GM19372 (cell line): ENCODE measurements around the gene PRTFDC1.

Experiments used
- ATAC-seq: cut with Tn5 transposase; IDR thresholded peaks from one replicate; pipeline ENCODE4 v1.9.1; 2021; ENCODE audit warnings: mild to moderate bottlenecking, low read depth, moderate library complexity; ENCODE audit not compliant: unreplicated experiment

Gene PRTFDC1

DNA sequence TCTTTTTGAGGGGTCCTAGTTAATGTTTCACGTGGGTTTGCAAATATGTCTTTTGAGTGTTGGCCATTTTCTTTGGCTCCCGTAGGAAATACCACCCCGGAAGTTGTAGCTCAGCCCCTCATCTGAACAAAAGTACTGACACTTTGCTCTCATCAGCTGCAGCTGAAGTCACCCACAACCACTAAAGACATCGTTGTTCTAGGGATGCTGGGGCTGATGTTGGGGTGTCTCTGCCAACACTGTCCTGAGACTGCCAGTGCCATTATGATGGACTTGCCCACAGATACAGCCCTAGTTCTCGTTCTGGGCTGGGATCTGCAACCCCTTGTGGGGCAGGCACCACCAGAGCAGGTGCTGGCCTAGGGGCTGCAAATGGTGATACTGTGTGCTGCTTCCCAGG lies 146.1 kb downstream of the PRTFDC1 start:
- ATAC-seq: no peak

DNA sequence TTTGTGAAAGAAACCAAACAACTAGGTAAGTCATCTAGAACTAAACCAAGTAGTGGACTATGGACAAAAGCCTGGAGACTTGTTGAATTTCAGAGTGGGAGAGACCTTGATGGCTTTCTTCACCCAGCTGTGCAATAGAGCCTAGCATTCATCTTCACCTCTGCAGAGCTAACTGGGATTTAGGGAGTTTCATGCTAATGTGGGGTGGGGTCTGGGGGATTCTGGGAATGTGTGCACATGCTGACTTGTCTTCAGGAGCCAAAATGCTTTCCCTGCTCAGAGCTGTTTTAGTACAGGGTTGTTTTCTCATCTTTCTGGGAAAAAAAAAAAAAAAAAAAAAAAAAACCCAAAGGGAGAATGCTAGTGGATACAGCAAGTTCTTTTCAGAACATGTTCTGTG lies 147.4 kb downstream of the PRTFDC1 start:
- no peak for ATAC-seq

DNA sequence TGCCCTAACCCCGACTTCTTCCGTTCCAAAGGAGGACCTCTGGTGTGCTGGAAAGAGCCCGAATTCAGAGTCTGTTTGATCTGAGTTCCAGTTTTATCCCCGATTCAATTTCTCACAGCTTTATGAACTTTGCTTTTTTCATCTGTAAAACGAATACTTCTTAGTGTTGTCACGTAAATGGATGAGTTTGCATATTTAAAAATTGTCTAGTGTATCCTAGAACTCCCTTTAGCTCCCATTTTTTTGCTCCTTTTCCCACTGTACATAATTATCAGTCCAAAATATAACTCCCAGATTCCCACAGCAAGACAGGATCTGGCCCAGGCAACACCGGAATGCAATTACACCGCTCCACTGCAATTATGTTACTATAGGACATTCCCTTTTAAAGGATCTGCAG lies 148.0 kb downstream of the PRTFDC1 start:
- ATAC-seq: no peak

DNA sequence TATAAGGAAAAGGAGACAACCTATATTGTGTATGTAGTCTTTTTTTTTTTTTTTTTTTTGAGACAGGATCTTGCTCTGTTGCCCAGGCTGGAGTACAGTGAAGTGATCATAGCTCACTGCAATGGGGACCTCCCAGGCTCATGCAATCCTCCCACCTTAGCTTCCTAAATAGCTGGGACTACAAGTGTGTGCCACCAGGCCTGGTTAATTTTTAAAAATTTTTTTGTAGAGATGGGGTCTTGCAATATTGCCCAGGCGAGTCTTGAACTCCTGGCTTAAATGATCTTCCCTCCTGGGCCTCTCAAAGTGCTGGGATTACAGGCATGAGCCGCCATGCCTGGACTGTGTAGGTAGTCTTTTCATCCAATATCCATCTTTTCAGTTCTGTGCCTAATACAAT lies 150.0 kb downstream of the PRTFDC1 start:
- no peak for ATAC-seq

DNA sequence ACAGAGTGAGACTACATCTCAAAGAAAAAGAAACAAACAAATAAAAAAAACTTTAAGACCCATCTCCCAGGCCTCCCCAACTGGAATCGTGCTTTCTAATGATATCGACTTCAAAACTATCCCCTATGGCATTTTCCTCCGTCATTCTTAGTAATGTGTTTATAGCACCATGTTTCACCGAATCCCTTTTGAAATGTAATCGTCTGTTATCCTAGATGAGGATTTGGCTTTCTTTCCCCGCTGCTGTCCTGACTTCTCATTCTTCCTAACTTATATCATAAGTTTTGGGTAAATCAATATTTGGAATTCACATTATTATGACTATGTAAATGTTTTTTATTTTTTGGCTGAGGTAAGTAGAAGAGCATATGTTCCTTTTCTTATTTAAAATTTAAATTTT lies 151.5 kb downstream of the PRTFDC1 start:
- no peak for ATAC-seq
